HCT116 (cell line): Measurements from ENCODE around the gene SLC17A5. TPM values are rescaled to one million over a fixed set of nuclear protein-coding genes. Genes with fewer than 3 reads are reported as not detected.

Source experiments
- ATAC-seq: fragments of 200-7000 bp; cut with Tn5 transposase; 2 replicates; pipeline ENCODE4 v1.9.1; 2020; ENCODE audit warnings: mild to moderate bottlenecking, moderate library complexity
- BruUV-seq: library from RNA; stranded (reverse); fragments of 400-500 nt; replicated peaks from 2 replicates; lab custom pipeline; 2021; lab: Mats Ljungman, UMichigan
- CTCF ChIA-PET: fragments of 300-600 bp; sonication (Branson Sonifier 250); formaldehyde crosslinking; loops from one replicate; lab custom pipeline; 2021; ENCODE audit warnings: antibody characterized with exemption; lab: Charles Lee
- POLR2A ChIA-PET: fragments of 300-600, 350-600 bp; sonication (Branson Sonifier 250); formaldehyde crosslinking; loops from one replicate; lab custom pipeline; 2021; ENCODE audit warnings: antibody characterized with exemption; lab: Charles Lee
- RAD21 ChIA-PET, 2 experiments: fragments of 300-600 bp; sonication (Branson Sonifier 250); formaldehyde crosslinking; loops; one replicate each; lab custom pipeline; 2023; ENCODE audit warnings: low total read pairs in 2 of 2; ENCODE audit not compliant: uncharacterized antibody in 2 of 2, unreplicated experiment in 2 of 2, low non-redundant PET in 1 of 2; lab: Charles Lee
- DNase-seq: peaks from one replicate; pipeline ENCODE4 v3.0.0-alpha.2; 2010; ENCODE audit warnings: low read depth, low spot score
- H2AFZ ChIP-seq: fragments of 200-600 bp; shearing (Covaris generic), sonication (generic); 2 replicates; pipeline ENCODE4 v1.6.1; 2017; ENCODE audit warnings: low read depth, mixed run types, mixed read lengths, antibody characterized with exemption, low read length; ENCODE audit not compliant: poor library complexity, severe bottlenecking
- H3K27ac ChIP-seq: 2 replicates; pipeline ENCODE4 v1.5.1; 2012; ENCODE audit warnings: low read depth, low read length
- H3K27me3 ChIP-seq: fragments of 200-600 bp; sonication (generic); 2 replicates; pipeline ENCODE4 v1.6.1; 2016; ENCODE audit warnings: mixed run types, low read length, mixed read lengths; ENCODE audit not compliant: insufficient read depth
- H3K36me3 ChIP-seq, 2 experiments: fragments of 200-500 bp in 1 of 2; fragments of 200-600 bp in 1 of 2; sonication (Bioruptor generic) in 1 of 2; sonication (generic) in 1 of 2; 2 replicates each; pipeline versions ENCODE4 v1.5.1 to v1.6.1; 2014 to 2016; ENCODE audit warnings: low read length in 2 of 2, inconsistent platforms in 1 of 2, mixed read lengths in 1 of 2, mixed run types in 1 of 2; ENCODE audit not compliant: insufficient read depth in 2 of 2, control insufficient read depth in 1 of 2
- H3K4me1 ChIP-seq, 2 experiments: fragments of 200-600 bp in 1 of 2; sonication (generic) in 1 of 2; 2 replicates each; pipeline versions ENCODE4 v1.5.1 to v1.6.1; 2012 to 2017; ENCODE audit warnings: low read length in 2 of 2, inconsistent platforms in 1 of 2, mild to moderate bottlenecking in 1 of 2, mixed read lengths in 1 of 2, mixed run types in 1 of 2, moderate library complexity in 1 of 2; ENCODE audit not compliant: insufficient read depth in 2 of 2, control insufficient read depth in 1 of 2
- H3K4me2 ChIP-seq: fragments of 200-600 bp; sonication (generic); 2 replicates; pipeline ENCODE4 v1.6.1; 2017; ENCODE audit warnings: mixed run types, low read length, mixed read lengths
- H3K4me3 ChIP-seq, 2 experiments: fragments of 200-600 bp in 1 of 2; sonication (generic) in 1 of 2; replicated peaks in 1 of 2; 2 replicates each; pipeline ENCODE4 v1.5.1; 2011 to 2016; ENCODE audit warnings: low read length in 2 of 2, control low read depth in 1 of 2, low read depth in 1 of 2, mild to moderate bottlenecking in 1 of 2, mixed read lengths in 1 of 2, mixed run types in 1 of 2
- H3K79me2 ChIP-seq: fragments of 200-600 bp; sonication (generic); 2 replicates; pipeline ENCODE4 v1.6.1; 2017; ENCODE audit warnings: mild to moderate bottlenecking, mixed run types, low read length, moderate library complexity, mixed read lengths; ENCODE audit not compliant: insufficient read depth
- H3K9ac ChIP-seq: fragments of 200-600 bp; sonication (generic); 2 replicates; pipeline ENCODE4 v1.6.1; 2016; ENCODE audit warnings: low read length, mixed read lengths
- H3K9me2 ChIP-seq: fragments of 200-600 bp; sonication (generic), shearing (Covaris generic); 2 replicates; pipeline ENCODE4 v1.6.1; 2017; ENCODE audit warnings: mixed run types, mild to moderate bottlenecking, moderate library complexity; ENCODE audit not compliant: insufficient read depth
- H3K9me3 ChIP-seq, 2 experiments: fragments of 200-500 bp in 1 of 2; fragments of 200-600 bp in 1 of 2; sonication (Bioruptor generic) in 1 of 2; sonication (generic) in 1 of 2; 2 replicates each; pipeline ENCODE4 v1.6.1; 2014 to 2017; ENCODE audit warnings: low read length in 2 of 2, mixed read lengths in 2 of 2, inconsistent platforms in 1 of 2, low read depth in 1 of 2, mild to moderate bottlenecking in 1 of 2, mixed run types in 1 of 2, moderate library complexity in 1 of 2; ENCODE audit not compliant: control insufficient read depth in 1 of 2, insufficient read depth in 1 of 2
- H4K20me1 ChIP-seq: fragments of 200-600 bp; sonication (generic), shearing (Covaris generic); 2 replicates; pipeline ENCODE4 v1.6.1; 2017; ENCODE audit warnings: mixed run types, mild to moderate bottlenecking, moderate library complexity; ENCODE audit not compliant: insufficient read depth
- CBX3 ChIP-seq: IDR thresholded peaks from 2 replicates; pipeline ENCODE4 v1.6.1; 2012; ENCODE audit warnings: low read depth
- EZH2 ChIP-seq: fragments of 200-600 bp; sonication (generic); IDR thresholded peaks from 2 replicates; pipeline ENCODE4 v1.6.1; 2017; ENCODE audit warnings: antibody characterized with exemption, mixed run types
- FOSL1 ChIP-seq: IDR thresholded peaks from 2 replicates; pipeline ENCODE4 v1.6.1; 2012; ENCODE audit warnings: low read depth
- POLR2AphosphoS5 ChIP-seq: IDR thresholded peaks from 2 replicates; pipeline ENCODE4 v1.6.1; 2011; ENCODE audit warnings: mild to moderate bottlenecking, low read depth, low read length, moderate library complexity
- RAD21 ChIP-seq: IDR thresholded peaks from 2 replicates; pipeline ENCODE4 v1.6.1; 2012; ENCODE audit warnings: low read depth, mild to moderate bottlenecking
- SIN3A ChIP-seq: IDR thresholded peaks from 2 replicates; pipeline ENCODE4 v1.6.1; 2012; ENCODE audit warnings: low read depth
- SRF ChIP-seq: IDR thresholded peaks from 2 replicates; pipeline ENCODE4 v1.6.1; 2012; ENCODE audit warnings: low read depth
- ZBTB33 ChIP-seq: IDR thresholded peaks from 2 replicates; pipeline ENCODE4 v1.6.1; 2011; ENCODE audit warnings: mild to moderate bottlenecking, low read length, moderate library complexity; ENCODE audit not compliant: insufficient replicate concordance; ENCODE audit errors: extremely low read depth
- ZNF274 ChIP-seq: fragments of 200-500 bp; sonication (Bioruptor generic); IDR thresholded peaks from 2 replicates; pipeline ENCODE4 v1.6.1; 2014; ENCODE audit warnings: mild to moderate bottlenecking, low read depth, low read length, inconsistent platforms
- intact Hi-C: fragments of 100-400 bp; cut with micrococcal nuclease; formaldehyde crosslinking; loops from 2 replicates; pipeline ENCODE4 v1.10.0; 2022
- total RNA-seq: library from RNA; stranded (reverse); gene quantifications from one replicate; pipeline ENCODE4 v1.2.1, GENCODE V29; 2021; ENCODE audit not compliant: unreplicated experiment

SLC17A5 gene
- total RNA-seq, 1 experiment from 2014 or later, result 17.0 TPM

GRCh38 chr6:73640179-73640750, 13.5 kb downstream of the SLC17A5 start (continued):
- TF ChIP-seq ZBTB33 (no peak), CBX3 (no peak), RAD21 (no peak), SIN3A (no peak), POLR2AphosphoS5 (no peak)

GRCh38 chr6:73639040-73639439, 14.8 kb downstream of the SLC17A5 start:
- Histone ChIP-seq H3K79me2 (no peaks in the 10 kb centered on the region), H3K27me3 (no peaks in the 10 kb centered on the region), H4K20me1 (no peaks in the 10 kb centered on the region), H3K4me1 (peaks cover 0 to 12% of the 10 kb centered on the region in 2 experiments), H3K4me3 (no peak overlapping the region), H3K9me2 (no peaks in the 10 kb centered on the region), H3K9me3 (no peaks in the 10 kb centered on the region), H3K4me2 (no peak overlapping the region), H3K9ac (no peak overlapping the region), H2AFZ (no peak overlapping the region), H3K36me3 (peaks cover 0 to 12% of the 10 kb centered on the region in 2 experiments; a peak in 2 of 4 replicates), H3K27ac (no peak overlapping the region)
- ChIA-PET RAD21 (no interaction called here), CTCF (interaction anchor here (2.2 kb wide), 1 partner anchor 14 kb away, joined by 5 read pairs; the partner anchor contains the start of gene SLC17A5), POLR2A (no interaction called here)
- no peak for ATAC-seq
- no peak for TF ChIP-seq EZH2
- TF ChIP-seq FOSL1, result no peak
- TF ChIP-seq ZNF274, result no peak
- TF ChIP-seq POLR2AphosphoS5, result no peak
- TF ChIP-seq SRF, result no peak
- no peak for TF ChIP-seq RAD21
- intact Hi-C loops, result no loop called here
- no peak for DNase-seq
- no TSS peak for BruUV-seq
